GM19395 (cell line): Measurements from ENCODE around the gene TTC12.

Source experiments
- ATAC-seq: cut with Tn5 transposase; IDR thresholded peaks from one replicate; pipeline ENCODE4 v1.9.1; 2021; ENCODE audit warnings: mild to moderate bottlenecking, moderate library complexity; ENCODE audit not compliant: unreplicated experiment

Gene TTC12, protein sequence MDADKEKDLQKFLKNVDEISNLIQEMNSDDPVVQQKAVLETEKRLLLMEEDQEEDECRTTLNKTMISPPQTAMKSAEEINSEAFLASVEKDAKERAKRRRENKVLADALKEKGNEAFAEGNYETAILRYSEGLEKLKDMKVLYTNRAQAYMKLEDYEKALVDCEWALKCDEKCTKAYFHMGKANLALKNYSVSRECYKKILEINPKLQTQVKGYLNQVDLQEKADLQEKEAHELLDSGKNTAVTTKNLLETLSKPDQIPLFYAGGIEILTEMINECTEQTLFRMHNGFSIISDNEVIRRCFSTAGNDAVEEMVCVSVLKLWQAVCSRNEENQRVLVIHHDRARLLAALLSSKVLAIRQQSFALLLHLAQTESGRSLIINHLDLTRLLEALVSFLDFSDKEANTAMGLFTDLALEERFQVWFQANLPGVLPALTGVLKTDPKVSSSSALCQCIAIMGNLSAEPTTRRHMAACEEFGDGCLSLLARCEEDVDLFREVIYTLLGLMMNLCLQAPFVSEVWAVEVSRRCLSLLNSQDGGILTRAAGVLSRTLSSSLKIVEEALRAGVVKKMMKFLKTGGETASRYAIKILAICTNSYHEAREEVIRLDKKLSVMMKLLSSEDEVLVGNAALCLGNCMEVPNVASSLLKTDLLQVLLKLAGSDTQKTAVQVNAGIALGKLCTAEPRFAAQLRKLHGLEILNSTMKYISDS

DNA sequence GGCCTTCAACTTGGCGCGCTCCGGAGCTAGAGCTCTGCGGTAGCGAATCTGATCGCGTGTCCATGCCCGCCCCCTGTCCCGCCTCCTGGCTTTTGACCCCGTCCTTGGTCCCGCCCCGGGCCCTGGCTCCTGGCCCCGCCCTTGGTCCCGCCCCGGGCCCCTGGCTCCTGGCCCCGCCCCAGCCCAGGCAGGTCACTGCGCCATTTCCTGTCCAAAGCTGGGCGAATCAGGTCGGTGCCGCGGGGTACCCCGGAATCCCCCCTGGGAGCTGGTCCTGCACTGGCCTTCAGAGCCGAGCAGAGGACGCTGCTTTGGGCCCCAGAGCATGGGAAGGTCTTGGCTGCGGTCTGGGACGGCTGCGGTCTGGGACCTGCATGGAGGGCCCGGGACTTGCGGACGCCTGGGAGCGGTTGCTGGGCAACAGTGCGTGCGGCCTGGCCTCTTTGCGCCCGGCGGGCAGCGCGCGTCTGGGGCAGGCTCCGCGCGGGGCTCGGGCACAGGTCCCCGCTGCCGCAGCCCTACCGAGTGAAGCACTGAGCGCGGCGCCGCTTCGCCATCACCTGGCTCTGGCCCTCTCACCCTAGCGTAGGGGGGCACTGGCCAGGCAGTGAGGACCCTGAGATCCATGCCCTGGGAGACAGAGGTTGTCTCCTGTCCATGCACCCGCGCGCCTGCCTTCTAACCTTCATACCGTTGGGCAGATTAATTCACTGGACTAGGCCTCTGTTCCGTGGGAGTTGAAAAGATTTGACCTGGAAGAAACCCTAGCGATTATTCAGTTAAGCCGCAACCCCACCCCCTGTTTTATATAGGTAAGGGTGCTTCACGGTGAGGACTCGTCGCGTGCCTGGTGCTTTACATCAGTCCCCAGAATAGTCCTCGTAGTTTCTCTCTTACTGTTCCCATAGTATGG, at the start of gene TTC12:
TSS of gene TTC12 (plus strand) at position 195 of the 913 bp plus-strand sequence. CDS start 1,675 bp downstream, outside the sequence.
- peak; percentile 98 for ATAC-seq

DNA sequence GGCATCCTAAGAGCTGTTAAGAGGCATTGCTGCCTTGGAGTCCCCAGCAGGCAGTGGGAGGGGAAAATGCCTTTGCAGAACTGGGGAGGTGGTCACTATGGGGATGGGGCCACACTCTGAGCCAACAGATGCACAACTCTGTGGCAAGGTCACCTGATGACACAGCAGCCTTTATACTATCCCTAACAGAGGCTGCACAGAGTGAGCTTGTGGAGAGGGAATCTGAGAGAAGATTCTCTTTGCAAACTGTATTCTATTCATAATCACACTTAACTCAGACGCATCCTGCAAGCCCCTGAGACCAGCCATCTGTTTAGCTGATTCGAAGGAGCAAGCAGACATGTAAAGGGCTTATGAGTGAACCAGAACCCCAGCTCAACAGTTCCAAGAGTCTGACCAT, 49.0 kb upstream of the TTC12 start:
- no peak for ATAC-seq

DNA sequence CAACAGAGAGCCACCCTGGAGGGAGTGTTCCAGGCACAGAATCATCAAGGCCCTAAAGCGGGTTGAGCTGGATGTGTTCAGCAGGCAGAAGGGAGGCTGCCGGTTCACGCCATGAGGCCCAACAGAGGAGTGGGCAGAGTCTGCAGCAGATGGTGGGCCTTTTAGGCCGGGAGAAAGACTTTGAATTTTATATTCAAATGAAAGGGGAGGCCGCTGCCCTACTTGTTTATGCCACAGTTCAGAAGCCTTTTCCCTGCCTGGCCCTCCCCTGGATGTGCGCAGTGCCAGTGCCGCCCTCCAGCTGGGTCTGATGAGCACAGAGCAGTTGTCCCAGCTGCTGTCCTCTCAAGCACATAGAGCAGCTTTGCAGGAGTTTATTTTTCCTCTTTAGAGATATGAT, 46.9 kb upstream of the TTC12 start:
- no peak for ATAC-seq

DNA sequence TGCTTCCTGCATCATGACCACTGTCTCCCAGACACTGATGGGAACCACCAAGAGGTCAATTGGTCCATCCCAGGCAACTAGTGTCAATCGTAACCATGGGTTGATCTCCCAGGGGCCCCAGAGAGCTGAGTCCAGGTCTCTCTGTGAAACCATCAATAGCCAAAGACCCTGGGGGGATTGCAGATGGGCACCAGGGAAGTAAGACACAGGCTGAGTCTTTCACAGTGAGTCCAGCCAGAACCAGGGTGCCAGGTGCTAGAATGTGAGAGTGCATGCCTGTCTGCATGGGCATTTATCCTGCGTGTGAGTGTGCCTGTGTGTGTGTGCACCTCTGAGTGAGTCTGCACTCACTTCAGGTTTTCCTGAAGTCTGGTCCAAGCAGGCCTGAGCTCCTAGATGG, 45.3 kb upstream of the TTC12 start:
- no peak for ATAC-seq

DNA sequence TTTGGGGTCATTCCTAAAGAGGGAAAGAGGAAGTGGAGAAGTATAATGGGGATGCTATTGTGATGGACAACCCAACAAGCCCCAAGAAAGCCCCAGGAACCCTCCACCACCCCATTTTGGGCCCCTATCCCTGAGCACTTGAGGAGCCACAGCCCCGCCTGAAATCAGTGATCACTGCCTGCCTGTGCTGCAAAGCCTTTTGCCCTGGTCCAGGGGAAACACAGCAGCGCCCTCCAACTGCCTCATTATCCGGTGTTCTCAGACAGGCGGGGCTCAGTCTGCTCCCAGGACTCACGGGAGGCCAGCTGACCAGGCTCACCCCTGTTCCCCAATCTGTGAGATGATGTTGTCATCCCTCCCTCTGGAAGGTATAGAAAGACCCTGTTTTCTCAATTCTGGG, 44.7 kb upstream of the TTC12 start:
- ATAC-seq, result no peak

DNA sequence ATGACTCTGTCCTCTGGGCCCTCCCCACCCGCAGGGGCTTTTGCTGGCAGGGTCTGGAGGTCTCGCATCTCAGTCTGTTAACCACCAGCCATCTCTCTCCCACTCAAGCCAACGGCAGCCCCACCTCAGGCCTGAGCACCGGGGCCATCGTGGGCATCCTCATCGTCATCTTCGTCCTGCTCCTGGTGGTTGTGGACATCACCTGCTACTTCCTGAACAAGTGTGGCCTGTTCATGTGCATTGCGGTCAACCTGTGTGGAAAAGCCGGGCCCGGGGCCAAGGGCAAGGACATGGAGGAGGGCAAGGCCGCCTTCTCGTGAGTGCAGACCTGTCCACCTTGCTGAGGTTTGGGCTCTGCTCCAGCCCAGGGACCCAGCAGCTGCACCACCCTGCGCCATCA, 44.3 kb upstream of the TTC12 start:
- ATAC-seq, result no peak

DNA sequence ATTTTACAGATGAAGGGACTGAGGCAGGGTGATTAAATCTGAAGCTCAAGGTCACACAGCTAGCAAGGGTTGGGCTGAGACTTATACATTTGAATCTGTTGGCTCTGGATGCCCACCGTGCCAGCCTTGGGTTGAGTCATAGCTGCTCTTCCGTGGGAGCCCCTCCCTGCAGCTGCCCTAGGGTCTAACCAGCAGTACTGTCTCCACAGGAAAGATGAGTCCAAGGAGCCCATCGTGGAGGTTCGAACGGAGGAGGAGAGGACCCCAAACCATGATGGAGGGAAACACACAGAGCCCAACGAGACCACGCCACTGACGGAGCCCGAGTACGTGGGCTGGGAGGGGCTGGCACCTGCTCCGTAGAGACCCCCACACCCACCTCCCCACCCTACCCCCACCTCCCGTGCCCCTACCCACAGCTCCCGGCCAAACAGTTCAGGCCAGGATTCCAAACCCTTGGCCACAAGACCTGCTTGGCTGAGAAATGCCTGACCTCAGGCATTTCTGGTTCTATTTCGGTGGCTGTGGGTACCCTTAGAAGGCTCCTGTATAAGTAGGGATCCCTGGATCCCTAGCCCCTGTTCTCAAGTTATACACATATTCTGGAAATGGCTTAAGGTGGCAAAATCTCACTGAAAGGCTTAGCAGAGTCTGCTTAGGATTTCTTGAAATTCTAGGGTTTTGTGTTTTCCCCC, 42.7 kb upstream of the TTC12 start:
- no peak for ATAC-seq

DNA sequence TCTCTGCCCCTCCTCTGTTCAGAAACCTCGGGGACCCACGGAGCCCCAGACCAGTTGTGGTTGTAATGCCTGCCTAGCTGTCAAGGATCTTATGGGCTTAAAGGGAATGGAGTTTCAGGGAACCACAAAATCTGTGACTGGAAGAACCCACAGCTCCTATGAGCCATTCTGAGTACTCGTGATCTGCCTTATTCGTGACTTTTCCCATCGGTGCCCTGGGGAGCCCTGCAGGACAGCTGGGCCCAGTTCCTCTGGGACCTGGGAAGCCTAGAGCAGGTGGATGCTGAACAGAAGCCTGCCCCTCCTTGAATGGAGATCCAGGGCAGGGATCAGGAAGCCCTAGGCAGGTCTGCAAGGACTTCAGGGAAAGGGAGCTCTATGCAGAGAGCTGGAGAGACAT, 42.1 kb upstream of the TTC12 start:
- no peak for ATAC-seq

DNA sequence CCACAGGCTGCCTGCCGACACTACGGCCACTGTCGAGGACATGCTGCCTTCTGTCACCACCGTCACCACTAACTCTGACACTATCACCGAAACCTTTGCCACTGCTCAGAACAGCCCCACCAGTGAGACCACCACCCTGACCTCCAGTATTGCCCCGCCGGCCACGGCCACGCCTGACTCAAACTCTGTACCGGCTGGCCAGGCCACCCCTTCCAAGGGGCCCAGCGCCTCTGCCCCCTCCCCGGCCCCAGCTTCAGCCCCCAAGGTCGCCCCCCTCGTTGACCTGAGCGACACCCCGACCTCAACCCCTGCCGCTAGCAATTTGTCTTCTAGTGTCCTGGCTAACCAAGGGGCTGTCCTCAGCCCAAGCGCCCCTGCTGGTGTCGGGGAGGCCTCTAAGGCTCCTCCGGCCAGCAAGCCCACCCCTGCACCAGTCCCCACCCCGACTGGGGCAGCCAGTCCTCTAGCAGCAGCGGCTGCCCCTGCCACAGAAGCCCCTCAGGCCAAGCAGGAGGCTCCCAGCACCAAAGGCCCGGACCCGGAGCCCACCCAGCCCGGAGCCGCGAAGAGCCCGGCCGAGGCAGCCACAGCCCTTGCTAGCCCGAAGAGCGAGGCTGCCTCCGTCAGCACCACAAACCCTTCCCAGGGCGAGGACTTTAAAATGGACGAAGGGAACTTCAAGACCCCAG, 41.3 kb upstream of the TTC12 start:
- no peak for ATAC-seq

DNA sequence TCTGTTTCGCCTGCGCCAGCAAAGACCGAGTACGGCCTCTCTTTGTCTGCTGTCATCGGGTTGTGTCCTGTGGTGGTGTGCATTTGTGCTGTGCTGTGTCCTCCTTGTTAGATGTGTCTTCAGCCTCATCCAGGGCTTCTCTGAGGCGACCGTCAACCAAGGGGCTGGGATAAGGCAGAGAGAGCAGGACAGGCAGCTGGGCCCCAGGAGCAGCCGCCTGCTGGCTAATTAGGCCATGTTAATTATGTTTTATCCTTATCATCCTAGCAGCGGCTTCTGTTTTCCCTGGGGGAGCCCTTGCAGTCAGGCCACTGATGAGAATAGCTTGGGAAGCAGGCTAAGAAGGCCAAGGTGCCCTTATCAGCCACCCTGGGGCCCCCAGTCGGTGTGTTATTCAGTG, 40.7 kb upstream of the TTC12 start:
- ATAC-seq, result no peak

DNA sequence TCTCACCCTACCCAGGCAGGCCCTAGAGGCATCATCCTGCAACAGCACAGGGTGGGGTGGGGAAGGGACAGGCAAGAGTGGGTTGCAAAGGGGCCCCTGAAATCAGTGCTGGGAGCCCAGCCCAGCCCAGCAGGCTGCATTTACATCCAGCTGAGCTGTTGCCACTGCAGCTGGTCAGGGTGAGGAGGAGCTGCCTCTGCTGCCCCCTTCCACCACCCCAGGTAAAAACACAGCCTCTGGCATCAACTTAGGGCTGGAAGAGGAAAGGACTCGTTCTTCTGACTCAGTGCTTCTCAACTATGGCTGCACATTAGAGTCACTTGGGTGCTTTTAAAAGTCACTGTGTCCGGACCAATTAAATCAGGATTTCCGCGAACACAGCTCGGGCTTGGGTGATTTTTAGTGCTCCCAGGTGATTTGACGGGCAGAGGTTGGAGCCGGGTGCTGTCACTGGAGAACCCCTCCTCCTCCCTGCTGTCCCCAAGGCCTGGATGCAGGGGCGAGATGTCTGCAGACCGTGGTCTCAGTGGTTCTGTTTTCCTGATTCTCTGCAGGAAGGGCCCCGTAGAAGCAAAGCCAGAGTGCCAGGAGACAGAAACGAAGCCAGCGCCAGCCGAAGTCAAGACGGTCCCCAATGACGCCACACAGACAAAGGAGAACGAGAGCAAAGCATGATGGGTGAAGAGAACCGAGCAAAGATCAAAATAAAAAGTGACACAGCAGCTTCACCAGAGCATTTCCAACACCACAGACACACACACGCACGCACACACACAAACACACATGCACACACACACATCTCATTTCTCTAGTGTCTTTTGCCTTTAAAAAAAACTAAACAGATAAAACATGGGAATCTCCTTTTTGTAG, 39.4 kb upstream of the TTC12 start:
- no peak for ATAC-seq

DNA sequence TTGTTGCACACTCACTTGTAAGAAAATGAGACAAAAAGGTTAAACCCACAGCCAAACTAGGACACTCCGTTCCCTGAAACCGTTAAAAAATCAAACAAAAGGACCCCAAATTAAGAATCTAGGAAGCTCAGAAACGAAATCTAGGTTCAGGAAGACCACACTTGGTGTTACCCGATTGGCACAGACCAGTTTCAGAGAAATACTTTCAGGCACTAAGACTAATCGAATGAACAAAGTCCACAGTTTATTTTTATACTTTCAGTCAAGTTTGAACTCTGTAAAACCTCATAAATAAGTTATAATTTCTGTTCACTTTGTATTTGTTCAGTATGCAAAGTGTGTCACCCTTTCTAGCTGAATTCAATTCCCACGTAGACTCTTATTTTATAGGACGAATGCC, 38.8 kb upstream of the TTC12 start:
- no peak for ATAC-seq

DNA sequence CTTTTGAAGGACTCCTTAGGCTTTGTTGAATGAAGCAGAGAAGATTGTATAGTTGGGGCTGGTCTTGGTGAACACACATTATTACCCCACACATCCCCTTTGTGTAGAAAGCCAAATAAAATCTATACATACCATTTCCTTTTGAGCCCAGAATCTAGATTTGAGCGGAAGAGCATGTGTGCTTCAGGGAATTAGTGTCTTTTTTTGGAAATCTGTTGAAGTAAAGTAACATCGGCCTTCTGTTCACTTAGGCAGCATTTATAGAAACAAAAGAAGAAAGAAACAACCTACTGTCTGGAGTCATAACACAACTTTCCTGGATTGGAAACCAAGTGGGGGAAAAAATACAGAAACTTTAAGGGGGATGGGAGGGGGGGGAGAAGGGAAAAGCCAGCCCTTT, 37.9 kb upstream of the TTC12 start:
- ATAC-seq, result no peak

DNA sequence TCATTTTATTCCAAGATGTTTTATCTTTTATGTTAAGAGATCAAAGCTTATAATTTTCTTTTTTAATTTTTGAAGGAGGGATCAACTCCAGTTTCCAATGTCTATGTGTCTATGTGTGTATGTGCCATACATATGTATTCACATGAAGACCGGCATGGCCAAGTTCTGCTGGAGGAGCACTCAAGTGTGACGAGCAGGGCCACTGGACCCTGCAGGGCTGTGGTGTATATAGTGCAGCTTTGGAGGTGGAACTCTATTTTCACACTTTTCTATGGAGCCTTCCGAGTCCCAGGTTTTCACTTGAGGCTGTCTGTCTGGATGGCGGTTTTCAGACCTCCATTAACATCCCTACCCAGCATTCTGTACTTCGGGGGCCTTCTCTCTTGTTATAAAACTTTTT, 36.5 kb upstream of the TTC12 start:
- no peak for ATAC-seq

DNA sequence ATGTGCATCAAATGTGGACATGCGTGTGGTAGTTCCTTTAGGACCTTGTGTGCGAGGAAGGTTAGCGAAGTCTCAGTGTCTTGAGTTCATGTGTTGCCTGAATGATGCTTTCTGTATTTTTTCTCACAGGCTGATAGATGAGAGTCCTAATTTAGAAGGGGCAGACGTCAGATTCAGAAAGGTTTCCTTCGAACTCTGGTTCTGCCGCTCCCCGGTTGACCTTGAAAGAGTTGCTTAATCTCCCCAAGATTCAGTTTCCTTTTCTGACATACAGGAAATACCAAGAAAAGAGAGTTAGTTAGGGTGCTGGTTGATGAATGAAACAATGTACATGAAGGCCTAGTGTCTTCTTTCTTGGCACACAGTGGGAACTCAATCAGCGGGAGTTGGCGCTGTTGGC, 35.9 kb upstream of the TTC12 start:
- ATAC-seq, result no peak

DNA sequence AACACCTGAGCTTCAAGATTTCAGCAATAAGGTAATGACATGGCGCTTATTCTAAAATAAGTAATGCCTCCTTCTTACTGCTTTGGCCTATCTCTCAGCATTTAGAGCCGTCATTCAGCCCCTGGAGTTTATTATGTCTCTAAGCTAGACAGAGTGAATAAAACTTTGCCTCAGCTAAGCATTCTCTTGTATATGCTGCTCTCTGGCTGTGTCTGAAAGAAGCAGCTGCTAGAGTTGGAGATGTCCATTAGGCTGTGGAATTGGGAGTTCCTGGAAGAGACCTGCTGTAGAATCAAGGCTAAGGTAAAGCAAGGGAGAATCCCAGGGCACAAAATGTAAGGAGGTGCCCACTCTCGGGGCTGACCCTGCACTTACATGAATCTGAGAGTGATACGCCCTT, 35.5 kb upstream of the TTC12 start:
- no peak for ATAC-seq

DNA sequence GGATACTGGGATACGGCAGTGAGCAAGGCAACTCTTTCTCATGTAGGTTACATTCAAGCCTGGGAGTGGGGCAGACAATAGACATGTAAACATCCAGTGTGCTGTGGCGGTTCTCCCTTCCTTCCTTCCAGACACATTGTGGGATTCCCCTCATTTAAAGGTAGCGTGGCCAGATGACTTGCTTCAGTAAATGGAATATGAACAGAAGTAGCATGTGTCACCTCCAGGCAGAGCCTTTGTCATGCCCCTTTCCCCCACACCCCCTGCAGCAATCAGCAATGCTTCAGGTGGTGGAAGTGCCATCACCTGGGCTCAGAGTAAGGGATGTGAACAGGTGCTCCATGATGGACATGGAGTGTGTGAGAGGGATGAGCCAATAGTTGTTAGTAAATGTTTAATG, 34.8 kb upstream of the TTC12 start:
- no peak for ATAC-seq

DNA sequence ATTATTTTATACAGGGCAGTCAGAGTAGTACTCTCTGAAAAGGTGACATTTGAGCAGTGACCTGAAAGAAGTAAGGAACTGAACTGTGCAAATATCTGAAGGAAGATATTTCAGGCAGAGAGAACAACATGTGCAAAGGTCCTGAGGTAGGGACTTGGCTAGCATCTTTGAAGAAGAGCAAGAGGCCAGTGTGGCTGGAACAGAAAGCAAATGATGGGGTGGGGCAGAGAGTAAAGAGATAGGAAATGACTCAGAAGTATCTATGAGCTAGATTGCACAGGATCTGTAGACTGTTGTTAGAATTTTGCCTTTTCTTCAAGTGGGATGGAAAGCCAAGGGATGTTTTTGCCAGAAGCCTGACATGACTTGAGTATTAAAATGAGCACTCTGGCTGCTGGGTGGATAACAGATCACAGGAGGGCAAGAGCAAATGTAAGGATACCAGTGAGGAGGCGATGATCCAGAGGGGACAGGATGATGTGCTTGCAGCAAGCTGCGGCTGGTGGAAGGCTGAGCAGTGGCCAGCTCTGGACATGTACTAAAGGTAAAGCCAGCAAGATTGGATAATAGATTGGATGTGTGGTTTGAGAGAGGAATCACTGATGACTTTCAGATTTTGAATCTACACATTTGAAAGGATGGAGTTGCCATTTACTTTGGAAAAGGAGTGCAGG, 33.2 kb upstream of the TTC12 start:
- no peak for ATAC-seq
